Measurements from ENCODE around the gene HMCN1. TPM values are rescaled to one million over a fixed set of nuclear protein-coding genes. Genes with fewer than 3 reads are reported as not detected.

Gene HMCN1
- total and polyA plus RNA-seq, 4 donors = 3.2 to 149 (median 15.4) TPM

- 29 to 55% methylated on average over 3 of the region's 3 CpGs for WGBS, 2 donors
- no peak for ATAC-seq (ENCODE audit: insufficient read depth, low FRiP score)
- Histone ChIP-seq H3K36me3 (ENCODE audit: control insufficient read depth in 4 of 4, insufficient read depth in 4 of 4, low read length in 4 of 4) (no peaks in the 10 kb centered on the region), H3K9ac (ENCODE audit: insufficient read depth in 1 of 2, low read length in 2 of 2) (peak overlapping the region in 1 of 2 donors; percentile 93), H3K27me3 (ENCODE audit: control insufficient read depth in 3 of 3, insufficient read depth in 3 of 3, low read length in 2 of 3) (no peaks in the 10 kb centered on the region), H3K4me1 (ENCODE audit: control insufficient read depth in 5 of 5, insufficient read depth in 5 of 5, low read length in 5 of 5) (peaks cover 0 to 12% (median 0%) of the 10 kb centered on the region in 5 donors), H3K9me3 (ENCODE audit: control insufficient read depth in 4 of 4, insufficient read depth in 3 of 4, low read length in 3 of 4) (no peaks in the 10 kb centered on the region), H3K4me3 (no peak overlapping the region), H3K27ac (ENCODE audit: low read depth in 1 of 2, low read length in 1 of 2) (peak overlapping the region; percentile 50 to 63)
- no peak for TF ChIP-seq CTCF (IDR thresholded peaks at IDR 0.05; ENCODE audit: control extremely low read depth, extremely low read depth)
- peak in 1 of 3 donors; percentile 52 for DNase-seq
These were observed 1.5 kb downstream of the HMCN1 start for GRCh38 chr1:185735701-185736064.

- H3K4me3 ChIP-seq = no peak overlapping the region
- H3K36me3 ChIP-seq (ENCODE audit: control insufficient read depth in 4 of 4, insufficient read depth in 4 of 4, low read length in 4 of 4) = no peaks in the 10 kb centered on the region
- ATAC-seq (ENCODE audit: insufficient read depth, low FRiP score) = no peak
- H3K9ac ChIP-seq (ENCODE audit: insufficient read depth in 1 of 2, low read length in 2 of 2) = no peak overlapping the region
- H3K9me3 ChIP-seq (ENCODE audit: control insufficient read depth in 4 of 4, insufficient read depth in 3 of 4, low read length in 3 of 4) = no peaks in the 10 kb centered on the region
- H3K27me3 ChIP-seq (ENCODE audit: control insufficient read depth in 3 of 3, insufficient read depth in 3 of 3, low read length in 2 of 3) = no peaks in the 10 kb centered on the region
- no peak overlapping the region for H3K27ac ChIP-seq (ENCODE audit: low read depth in 1 of 2, low read length in 1 of 2)
- no peak for DNase-seq
- TF ChIP-seq CTCF (IDR thresholded peaks at IDR 0.05; ENCODE audit: control extremely low read depth, extremely low read depth) = no peak
- WGBS, 2 donors = 85 to 90% methylated on average over 2 of the region's 2 CpGs
- H3K4me1 ChIP-seq (ENCODE audit: control insufficient read depth in 5 of 5, insufficient read depth in 5 of 5, low read length in 5 of 5) = peaks cover 0 to 9% (median 0%) of the 10 kb centered on the region in 5 donors
These were observed 5.8 kb downstream of the HMCN1 start for GRCh38 chr1:185739967-185740366.

GRCh38 chr1:185741551-185741950, 7.4 kb downstream of the HMCN1 start:
- H3K9me3 ChIP-seq (ENCODE audit: control insufficient read depth in 4 of 4, insufficient read depth in 3 of 4, low read length in 3 of 4) = no peaks in the 10 kb centered on the region
- DNase-seq (no peak), ATAC-seq (ENCODE audit: insufficient read depth, low FRiP score) (no peak)
- no peak for TF ChIP-seq CTCF (IDR thresholded peaks at IDR 0.05; ENCODE audit: control extremely low read depth, extremely low read depth)
- WGBS, 2 donors = 68% methylated on average over 3 of the region's 3 CpGs
- no peak overlapping the region for H3K27ac ChIP-seq (ENCODE audit: low read depth in 1 of 2, low read length in 1 of 2)
- H3K4me3 ChIP-seq = no peak overlapping the region
- H3K4me1 ChIP-seq (ENCODE audit: control insufficient read depth in 5 of 5, insufficient read depth in 5 of 5, low read length in 5 of 5) = no peaks in the 10 kb centered on the region
- no peaks in the 10 kb centered on the region for H3K36me3 ChIP-seq (ENCODE audit: control insufficient read depth in 4 of 4, insufficient read depth in 4 of 4, low read length in 4 of 4)
- H3K27me3 ChIP-seq (ENCODE audit: control insufficient read depth in 3 of 3, insufficient read depth in 3 of 3, low read length in 2 of 3) = no peaks in the 10 kb centered on the region
- no peak overlapping the region for H3K9ac ChIP-seq (ENCODE audit: insufficient read depth in 1 of 2, low read length in 2 of 2)

- TF ChIP-seq CTCF (IDR thresholded peaks at IDR 0.05; ENCODE audit: control extremely low read depth, extremely low read depth) = no peak
These were observed 8.2 kb downstream of the HMCN1 start for GRCh38 chr1:185742403-185742802.

More at GRCh38 chr1:185742403-185742802, 8.2 kb downstream of the HMCN1 start:
- Histone ChIP-seq H3K4me3 (no peak overlapping the region), H3K36me3 (ENCODE audit: control insufficient read depth in 4 of 4, insufficient read depth in 4 of 4, low read length in 4 of 4) (no peaks in the 10 kb centered on the region), H3K4me1 (ENCODE audit: control insufficient read depth in 5 of 5, insufficient read depth in 5 of 5, low read length in 5 of 5) (no peaks in the 10 kb centered on the region), H3K9ac (ENCODE audit: insufficient read depth in 1 of 2, low read length in 2 of 2) (no peak overlapping the region), H3K9me3 (ENCODE audit: control insufficient read depth in 4 of 4, insufficient read depth in 3 of 4, low read length in 3 of 4) (no peaks in the 10 kb centered on the region), H3K27ac (ENCODE audit: low read depth in 1 of 2, low read length in 1 of 2) (no peak overlapping the region), H3K27me3 (ENCODE audit: control insufficient read depth in 3 of 3, insufficient read depth in 3 of 3, low read length in 2 of 3) (no peaks in the 10 kb centered on the region)
- ATAC-seq (ENCODE audit: insufficient read depth, low FRiP score) (no peak), DNase-seq (no peak)

Measured in lung (tissue), 12 donors.